SH-SY5Y (cell line): Measurements from ENCODE around the gene ZNF555.

Experiments
- GATA2 ChIP-seq: IDR thresholded peaks from 2 replicates; pipeline ENCODE4 v1.6.1; 2011; ENCODE audit warnings: mild to moderate bottlenecking, low read depth, low read length
- GATA3 ChIP-seq: IDR thresholded peaks from 2 replicates; pipeline ENCODE4 v1.6.1; 2011; ENCODE audit warnings: low read depth, mild to moderate bottlenecking, low read length, moderate library complexity

- TF ChIP-seq GATA2 (no peak), GATA3 (no peak)
Observed at GRCh38 chr19:2846180-2846894, 5.1 kb downstream of the ZNF555 start.
